Activated CD8-positive, alpha-beta memory T cell treated with anti-CD3 and anti-CD28 coated beads, Interleukin-2, amount 50 U/mL, for 4 hours (primary cell): Measurements from ENCODE around the gene PHF2.

Source experiments
- DNase-seq: peaks from one replicate; pipeline ENCODE4 v3.0.0-alpha.2; 2020

The PHF2 gene

DNA sequence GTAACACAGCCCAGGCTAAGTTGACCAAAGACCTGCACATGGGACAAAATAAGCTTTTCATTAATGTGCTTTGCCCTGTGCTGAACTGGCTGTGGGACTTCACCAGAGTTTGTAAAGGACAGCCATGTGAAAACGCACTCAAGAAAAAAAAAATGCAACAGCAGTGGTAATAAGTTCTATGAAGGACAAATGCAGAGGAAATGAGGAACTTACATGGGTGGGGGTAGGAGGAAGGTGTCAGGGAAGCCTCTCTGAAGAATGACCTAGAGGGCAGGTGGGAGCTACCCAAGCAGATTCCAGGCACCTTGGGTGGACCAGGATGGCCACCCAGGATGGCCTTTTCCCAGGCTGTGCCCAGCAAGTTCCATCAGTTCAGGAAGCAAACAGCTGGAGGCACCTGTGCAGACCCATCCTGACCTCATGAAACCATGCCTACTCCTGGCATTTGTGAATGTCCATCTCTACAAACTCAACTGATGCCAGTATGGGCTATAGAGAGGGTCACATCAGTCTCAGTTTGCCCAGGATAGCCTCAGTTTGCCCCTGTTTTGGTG is 6.7 kb upstream of the PHF2 start:
- no peak for DNase-seq

DNA sequence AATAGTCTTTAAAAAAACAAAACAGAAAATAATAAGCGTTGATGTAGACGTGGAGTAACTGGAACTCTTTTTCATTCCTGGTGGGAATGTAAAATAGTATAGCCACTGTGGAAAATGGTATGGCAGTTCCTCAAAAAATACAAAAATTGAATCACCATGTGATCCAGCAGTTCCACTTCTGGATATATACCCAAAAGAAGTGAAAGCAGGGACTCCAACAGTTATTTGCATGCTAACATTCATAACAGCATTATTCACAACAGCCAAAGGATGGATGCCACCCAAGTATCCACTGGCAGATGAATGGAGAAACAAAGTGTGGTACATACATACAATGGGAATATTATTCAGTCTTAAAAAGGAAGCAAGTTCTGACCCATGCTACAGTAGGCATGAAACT is 4.2 kb upstream of the PHF2 start:
- no peak for DNase-seq

DNA sequence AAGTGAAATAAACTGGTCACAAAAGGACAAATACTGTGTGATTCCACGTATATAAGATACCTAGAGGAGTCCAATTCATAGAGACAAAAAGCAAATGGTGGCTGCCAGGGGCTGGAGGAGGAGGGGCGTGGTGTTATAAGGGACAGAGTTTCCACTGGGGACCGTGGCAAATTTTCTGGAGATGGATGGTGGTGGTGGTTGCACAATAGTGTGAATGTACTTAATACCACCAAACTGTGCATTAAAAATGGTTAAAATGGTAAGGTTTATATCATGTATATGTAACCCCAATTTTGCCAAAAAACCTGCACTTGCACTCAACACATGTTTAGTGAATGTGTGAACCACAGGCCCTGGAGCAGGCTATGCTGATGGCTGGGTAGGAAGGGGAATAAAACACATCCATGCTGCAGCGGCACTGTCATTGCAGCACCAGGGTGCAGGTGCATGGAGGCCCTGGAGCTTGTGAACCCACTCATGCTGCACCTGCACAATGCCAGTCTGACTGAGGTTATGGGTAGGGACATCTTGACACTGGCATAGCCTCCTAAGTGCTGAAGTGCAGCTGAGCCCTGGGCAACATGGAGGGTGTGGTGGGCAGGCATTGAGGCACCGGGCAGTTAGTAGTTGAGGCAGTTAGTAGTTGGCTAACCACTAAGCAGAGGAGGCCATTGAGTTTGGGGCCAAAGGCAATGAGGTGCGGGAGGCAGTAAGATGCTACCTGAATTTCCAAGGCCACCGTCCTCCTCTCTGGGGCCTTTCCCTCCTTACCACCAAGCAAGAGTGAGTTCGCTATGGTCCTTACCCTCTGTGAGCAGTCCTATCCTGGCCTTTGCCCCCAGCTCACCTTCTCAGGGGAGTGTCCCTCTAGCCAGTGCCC is 3.5 kb upstream of the PHF2 start:
- DNase-seq, result no peak

DNA sequence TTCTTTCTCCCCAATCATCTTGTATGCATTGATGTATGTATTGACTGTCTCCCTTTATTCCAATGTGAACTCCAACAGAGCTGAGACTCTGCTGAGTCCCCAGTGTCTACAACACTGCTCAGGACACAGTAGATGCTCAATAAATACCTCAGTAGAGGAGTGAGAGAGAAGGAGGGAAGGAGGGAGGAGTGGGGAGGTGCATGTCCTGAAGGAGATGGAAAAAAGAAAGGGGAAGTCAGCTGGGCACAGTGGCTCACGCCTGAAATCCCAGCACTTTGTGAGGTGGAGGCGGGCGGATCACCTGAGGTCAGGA is 2.9 kb upstream of the PHF2 start:
- no peak for DNase-seq

DNA sequence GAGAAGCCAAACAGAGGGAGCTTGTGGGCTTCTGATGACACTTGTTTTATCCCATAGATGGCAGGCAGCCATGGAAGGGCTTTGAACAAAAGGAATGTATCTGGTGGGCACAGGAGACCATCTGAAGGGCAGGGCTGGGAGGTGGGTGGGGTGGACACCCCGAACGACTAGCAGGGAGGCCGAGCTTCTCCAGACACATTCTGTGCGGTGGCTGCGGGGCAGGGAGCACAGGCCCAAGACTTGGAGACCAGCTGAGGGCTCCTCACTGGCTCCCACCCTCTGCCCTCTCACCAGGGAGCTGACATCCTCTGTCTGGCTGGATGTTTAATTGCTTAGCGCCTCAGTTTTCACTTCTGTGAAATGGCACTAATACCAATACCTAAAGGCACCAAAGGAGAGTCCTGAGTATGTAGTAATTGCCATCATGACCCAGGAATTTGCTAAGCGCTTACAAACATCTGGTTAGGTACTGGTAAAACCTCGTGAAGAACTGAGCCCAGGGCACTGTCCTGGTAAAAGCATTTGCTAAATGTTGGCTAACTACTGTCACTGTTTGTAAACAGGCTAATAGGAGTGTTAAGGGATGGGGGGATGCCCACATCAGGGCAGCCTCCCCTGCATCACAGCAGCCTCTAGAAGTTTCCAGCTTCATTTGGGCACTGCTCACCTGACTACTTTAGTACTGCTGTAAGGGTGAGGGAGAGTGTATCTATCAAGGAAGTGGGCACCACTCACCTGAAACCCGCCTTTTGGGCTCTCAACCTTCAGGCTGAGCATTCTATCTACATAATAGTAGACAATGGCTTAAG is 2.1 kb upstream of the PHF2 start:
- DNase-seq, result no peak

DNA sequence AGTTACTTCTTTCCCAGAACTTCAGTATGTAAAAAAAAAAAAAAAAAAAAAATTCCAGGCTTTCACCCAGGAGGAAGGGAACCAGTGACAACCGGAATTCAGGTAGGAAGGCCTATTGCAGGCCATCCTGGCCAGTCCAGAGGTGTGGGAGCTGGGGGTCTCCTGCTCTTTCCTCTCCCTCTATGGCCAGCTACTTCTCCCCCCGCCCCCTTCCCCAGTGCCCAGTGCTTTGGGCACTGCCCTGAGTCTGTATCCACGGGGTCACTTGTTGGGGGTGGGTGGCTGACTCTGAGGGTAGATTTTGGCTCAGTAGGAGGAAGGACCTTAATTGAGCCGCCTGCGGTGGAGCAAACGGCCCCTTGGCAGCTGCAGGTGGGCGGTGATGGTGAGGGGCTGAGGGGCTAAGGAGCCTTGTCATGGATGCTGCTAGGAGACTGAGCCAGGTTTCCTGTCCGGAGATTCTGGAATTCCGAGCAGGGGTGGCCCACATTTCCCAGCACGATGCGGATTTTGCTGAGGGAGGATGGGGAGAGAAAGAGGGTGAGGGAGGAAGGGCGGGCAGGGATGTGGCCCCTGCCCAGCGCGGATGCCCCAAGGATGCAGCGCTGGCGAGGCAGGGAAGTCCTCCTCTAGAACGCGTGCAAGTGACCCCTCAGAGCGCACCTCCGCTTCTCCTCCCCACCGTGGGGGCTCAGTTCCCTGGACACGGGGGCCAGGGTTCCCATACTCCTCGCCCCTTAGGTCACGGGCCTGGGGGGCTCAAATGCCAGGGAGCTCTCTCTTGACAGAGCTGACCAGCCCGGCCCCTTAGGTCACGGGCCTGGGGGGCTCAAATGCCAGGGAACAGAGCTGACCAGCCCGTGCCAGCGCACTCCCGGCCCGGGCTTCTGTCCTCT is 1.2 kb upstream of the PHF2 start:
- no peak for DNase-seq

DNA sequence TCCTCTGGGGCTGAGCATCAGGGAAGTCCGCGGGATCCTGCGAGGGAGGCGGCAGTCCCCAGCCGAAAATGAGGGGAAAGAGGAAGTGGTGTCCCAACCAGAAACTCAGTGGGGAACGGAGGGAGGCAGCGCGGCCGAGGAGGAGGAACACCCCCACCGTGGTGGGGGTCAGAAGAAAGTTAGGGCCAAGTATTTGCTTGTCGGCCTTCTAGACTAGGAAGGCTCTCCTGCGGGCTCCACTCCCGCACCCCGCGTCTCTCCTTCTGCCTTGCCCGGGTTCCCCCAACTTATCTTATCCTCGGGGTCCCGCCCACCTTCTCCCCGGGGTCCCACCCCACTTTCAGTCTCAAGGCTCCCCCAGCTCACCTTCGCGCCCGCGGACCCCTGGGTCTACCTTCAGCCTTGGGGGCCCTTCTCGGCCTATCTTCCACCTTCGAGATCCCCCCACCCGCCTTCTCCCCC is 557 bp upstream of the PHF2 start:
- DNase-seq, result peak; percentile 62

DNA sequence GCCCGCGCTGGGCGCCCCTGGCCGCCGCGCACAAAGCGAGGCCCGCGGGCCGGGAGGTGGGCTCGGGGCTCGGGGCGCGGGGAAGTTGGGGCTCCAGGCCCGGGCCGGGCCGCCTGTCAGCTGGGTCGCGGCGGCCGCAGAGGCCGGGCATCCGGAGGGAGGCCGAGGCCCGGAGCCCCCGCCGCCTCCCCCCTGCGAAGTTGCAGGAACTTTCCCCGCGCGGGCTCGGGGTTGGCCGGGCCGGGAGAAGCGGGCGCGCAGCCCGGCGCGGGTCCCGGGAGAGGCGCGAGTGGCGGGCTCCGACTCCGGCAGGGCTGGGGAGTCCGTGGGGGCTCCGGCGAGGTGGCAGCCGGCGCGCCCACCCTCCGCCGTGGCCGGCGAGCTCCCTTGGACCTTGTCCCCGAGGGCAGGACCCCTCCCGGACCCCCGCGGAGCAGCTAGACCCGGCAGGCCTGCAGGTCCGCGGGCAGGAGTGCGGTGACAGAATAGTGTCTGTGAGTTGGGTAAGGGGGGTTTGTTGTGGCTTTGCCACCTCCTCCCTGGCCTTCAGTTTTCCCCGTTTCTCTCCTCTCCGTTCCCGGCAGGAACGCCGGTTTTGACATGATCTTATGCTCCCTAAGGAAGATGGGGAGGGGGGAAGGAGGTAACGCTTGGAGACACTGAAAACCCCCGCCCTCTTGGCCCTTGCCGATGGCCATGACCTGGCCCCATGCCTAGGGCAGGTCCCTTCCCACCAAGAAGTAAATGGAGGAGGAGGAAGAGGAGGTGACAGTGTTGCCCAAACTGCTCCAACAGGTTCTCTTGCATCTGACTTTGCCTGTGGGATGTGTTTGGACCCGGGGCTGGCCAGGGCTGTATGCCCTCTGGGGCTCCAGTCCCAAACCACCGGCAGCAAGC is 942 bp downstream of the PHF2 start:
- DNase-seq, result no peak

DNA sequence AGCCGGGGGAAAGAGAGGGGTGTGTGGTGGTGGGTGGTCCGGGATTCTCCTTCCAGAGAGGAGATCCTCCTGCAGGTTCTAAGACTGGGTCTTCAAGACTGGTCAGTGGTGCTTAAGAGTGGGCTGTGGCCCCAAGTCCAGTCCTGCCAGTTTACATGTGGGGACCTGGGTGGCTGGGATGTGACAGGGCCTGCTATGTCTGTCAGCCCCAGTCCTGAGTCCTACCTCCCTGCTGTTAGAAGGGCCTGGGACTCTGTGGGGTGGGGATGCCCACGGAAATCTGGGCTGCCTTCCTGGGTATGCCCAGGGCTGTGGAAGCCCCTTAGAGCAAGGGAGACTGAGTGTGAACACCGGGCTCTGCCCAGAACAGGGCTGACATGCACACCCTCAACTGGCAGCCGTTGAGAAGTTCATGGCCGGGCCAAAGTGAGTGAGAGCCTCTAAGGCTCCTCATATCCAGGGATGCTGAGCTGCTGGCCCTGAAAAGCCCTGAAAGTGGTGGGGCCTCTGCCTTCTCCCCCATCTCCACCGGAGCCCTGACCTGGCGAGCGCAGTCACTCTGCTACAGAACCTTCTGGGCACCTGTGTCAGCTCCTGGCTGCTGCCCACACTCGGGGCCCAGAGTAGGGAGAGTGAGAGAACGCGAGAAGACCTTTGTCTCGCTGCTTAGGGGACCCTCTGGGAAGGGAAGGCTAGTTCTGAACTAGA is 1.7 kb downstream of the PHF2 start:
- DNase-seq, result no peak

DNA sequence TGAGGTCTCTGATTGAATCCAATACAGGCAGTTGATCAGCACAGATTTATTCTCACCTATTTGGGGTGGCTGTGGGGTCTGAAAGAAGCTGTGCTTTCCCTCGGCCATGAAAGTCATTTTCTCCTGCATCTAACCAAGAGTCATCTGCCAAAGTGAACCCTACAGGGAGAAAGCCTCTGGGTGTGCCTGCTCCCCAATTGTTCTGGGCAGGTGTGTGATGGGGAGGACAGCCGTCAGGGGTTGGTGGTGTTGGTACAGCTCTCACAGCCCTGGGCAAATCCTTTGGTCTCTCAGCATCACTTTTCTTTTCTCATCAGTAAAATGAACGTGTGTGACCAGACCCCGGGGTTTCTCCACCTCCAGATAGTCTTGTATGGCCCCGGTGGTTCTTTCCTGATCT is 2.5 kb downstream of the PHF2 start:
- DNase-seq, result no peak

DNA sequence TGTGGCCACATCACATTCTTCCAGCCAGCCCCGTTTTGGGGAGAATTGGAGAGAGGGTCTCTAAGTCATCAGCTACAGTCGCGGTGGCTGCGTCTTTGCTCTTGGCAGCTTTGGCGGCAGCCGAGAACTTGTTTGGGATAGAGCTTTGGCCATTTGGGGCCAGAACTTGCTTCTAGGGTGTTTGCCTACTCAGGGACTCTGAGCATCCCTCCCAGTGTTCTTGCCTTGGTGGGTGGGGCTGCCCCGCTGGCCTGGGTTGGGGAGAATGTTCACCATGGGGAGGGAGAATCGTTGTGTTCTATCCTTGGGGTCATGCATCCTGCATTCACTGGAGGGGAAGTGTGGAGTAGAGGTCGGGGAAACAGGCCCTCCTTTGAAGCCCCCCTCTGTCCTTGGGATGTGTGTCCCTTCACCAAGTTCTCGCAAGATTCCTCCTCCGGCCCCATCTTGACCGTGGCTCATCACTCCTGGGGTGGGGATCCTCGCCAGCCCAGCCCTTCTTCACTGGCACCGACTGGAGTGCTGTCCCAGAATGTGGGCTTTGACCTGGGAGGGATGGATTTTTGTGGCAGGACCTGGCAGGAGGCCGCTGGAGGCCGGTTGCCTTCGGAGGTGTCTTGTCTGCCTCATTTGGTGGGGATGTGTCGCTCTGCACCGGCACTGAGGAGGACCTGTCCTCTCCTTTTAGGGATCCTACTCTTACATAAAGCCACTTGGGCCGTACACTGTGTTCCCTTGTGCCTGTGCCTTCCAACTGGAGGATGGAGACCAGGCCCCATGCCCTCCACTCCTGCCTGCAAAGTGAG is 3.5 kb downstream of the PHF2 start:
- DNase-seq, result no peak

DNA sequence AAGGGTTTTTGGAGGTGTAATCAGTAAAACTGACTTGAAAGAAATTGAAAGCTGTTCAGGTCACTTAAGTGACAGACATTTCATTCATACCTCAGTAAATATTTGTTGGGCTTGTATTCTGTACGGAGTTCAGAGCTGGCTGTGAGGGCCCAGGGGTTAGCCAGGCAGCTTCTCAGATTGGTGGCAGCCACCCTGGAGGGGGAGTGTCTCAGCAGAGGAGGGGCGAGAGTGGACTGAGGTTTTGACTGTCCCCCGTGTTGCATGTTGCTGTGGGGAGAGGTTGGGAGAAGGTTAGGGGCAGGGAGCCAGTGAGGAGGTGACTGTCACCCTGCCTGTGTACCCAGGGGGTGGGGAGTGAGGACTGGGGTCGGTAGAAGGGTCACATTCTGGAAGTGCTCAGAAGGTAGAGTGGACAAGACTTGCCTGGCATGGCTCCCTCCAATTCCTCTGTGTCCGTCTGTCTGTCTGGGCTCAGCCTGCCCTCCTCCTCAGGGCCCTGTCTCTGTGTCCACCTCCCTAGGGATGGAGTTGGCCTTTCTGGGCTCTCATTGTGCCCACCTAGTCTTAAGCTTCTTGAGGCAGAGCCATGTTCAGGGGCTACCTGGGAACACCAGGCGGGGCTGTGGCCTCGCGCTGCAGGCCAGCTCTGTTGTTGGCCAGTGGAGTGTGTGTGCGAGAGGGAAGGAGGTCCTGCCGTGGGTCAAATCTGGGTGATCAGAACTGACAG is 4.4 kb downstream of the PHF2 start:
- no peak for DNase-seq

DNA sequence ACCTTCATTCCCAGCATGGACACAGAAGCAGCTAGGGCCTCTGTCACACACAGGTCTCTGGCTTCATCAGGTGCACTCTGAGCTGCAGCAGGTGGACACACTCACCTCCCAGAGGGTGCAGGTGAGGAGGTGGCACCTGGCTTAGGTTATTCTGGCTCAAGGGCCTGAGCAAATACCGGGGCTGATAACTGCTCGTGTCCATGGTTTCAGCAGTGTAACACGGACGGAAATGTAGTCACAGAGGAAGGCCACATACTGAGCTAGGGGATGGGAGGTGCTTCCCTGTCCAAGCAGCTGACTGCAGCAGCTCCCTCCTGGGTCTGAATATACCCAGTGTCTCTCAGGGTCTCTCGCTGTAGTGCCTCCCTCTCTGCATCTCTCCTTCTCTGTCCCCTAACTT is 5.7 kb downstream of the PHF2 start:
- DNase-seq, result no peak

DNA sequence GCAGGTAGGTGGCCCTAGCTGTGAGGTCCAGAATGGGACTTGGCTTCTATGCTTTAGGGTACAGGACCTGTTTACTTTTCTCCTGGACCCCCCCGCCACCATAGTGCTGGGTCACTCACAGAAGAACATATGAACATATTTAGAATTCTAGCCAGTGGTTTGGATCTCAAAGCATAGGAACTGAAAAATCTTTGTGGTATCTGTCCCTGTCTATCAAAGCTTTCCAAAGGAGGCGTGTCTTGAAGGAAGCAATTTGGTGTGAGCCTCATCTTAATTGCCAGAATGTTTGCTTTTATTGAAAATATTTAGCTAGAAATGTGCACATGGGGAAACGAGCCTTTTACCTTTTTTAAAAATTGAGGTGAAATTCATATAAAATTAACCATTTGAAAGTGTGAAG is 6.2 kb downstream of the PHF2 start:
- DNase-seq, result no peak

DNA sequence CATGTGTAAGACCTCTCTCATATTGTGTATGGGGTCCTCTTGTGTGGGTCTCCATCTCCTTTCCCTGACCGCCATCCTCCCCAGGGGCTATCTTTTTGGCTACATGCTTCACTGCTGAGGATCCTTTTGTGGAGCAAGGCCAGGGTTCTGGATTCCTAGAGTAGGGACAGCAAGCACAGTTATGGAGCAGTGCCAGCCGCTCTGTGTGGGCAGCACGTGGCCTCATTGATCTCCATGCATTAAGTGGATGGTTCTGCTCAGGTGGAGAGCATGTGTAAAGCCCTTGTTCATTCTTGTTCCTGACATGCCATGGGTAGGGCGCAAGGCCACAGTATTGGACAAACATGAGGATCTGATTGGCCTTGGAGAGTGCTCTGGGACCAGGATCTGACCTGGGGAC is 8.9 kb downstream of the PHF2 start:
- DNase-seq, result no peak

DNA sequence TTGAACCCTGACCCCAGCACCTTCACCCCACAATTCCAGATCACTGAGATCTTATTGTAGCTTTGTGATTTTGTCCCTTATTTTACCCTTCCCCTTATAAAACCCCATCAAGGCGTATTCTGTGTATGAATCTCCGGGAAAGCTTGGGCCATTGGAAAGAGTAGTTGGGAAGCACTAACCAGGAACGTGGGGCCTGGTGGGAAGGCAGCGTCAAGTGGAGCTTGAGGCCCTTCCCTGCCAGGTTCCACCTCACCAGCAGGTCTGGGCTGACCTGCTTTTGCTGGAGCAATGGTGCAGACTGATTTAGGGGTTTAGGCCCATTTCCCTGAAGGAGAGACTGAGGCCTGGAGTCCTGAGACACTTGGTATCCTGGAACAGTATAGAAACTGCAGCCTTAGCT is 9.3 kb downstream of the PHF2 start:
- DNase-seq, result no peak

DNA sequence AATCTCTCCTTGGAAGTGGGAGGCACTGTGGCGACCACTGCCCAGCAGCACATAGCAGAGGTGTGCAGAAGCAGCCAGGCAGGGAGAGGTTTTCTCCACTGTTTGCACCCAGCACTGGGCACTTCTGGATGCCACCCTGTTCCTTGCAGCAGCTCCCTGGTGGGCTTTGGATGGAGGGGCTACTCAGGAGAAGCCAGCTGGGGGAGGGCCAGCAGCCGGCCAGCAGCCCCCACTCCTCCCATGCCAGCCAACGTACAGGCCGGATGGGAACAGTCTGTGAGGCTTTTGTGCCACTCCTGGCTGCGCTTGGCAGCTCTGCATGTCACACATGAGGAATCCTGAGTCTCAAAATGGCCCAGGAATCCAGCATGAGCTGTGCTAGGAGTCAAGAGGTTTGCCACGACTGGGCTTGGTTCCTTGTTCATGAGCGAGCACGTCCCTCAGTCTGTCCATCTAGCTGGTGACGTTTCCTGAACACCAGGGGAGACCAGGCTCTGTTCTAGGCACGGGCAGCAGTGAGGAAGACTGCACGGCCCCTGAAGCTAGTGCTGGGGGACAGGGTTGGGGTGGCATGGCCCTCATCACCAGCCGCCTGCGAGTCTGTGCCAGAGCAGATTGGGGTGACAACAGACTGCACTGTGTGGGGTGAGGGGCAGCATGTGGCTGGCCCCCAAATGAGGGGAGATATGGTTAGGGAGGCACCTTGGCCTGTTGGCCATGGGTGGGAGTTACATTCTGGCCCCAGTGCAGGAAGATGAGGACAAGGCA is 10.1 kb downstream of the PHF2 start:
- DNase-seq, result no peak

DNA sequence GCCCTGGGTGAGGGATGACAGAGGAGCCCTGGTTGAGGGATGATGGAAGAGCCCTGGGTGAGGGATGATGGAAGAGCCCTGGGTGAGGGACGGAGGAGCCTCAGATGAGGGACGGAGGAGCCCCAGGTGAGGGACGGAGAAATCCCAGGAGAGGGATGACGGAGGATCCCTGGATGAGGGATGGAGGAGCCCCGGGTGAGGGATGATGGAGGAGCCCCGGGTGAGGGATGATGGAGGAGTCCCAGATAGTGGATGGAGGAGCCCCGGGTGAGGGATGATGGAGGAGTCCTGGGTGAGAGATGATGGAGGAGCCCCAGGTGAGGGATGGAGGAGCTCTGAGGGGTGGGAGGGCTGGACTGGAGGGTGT is 10.9 kb downstream of the PHF2 start:
- DNase-seq, result no peak
